SKM-1 treated with dmso at 0.1 percent for 144 hours (cell line): ENCODE results near the gene LACRT.
"Not testable (repeated sequence)": the region's sequence is repeated elsewhere in the genome, so short reads cannot be mapped to it uniquely, and the experiment has no call there.

Experiments
- DNase-seq: peaks from one replicate; lab custom pipeline; 2025; ENCODE audit not compliant: unreplicated experiment; lab: John Stamatoyannopoulos, UW

The LACRT gene

DNA sequence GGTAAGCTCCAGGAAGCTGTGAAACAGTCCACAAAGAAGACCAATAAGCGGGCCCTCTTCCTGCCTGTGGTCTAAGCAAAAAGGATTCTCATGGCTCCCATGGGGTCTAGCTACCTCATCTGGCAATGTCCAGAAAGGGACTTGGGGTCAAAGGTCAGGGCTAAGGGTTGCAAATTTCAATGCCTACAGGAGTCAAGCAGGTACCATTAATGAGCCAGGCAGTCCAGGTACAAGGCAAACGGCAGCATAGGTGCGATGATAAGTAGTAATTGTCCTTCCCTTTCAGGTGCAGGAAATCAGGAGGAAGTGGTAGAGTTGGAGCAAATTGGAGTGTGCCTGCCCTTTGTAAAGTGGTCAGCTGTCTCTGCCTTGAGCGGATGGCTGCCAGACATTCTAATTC lies 6.4 kb upstream of the LACRT start:
- DNase-seq: no peak

DNA sequence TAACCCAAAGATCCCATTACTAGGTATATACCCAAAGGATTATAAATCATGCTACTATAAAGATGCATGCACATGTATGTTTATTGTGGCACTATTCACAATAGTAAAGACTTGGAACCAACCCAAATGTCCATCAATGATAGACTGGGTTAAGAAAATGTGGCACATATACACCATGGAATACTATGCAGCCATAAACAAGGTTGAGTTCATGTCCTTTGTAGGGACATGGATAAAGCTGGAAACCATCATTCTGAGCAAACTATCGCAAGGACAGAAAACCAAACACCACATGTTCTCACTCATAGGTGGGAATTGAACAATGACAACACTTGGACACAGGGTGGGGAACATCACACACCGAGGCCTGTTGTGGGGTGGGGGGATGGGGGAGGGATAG lies 4.4 kb upstream of the LACRT start:
- not testable (repeated sequence) for DNase-seq

DNA sequence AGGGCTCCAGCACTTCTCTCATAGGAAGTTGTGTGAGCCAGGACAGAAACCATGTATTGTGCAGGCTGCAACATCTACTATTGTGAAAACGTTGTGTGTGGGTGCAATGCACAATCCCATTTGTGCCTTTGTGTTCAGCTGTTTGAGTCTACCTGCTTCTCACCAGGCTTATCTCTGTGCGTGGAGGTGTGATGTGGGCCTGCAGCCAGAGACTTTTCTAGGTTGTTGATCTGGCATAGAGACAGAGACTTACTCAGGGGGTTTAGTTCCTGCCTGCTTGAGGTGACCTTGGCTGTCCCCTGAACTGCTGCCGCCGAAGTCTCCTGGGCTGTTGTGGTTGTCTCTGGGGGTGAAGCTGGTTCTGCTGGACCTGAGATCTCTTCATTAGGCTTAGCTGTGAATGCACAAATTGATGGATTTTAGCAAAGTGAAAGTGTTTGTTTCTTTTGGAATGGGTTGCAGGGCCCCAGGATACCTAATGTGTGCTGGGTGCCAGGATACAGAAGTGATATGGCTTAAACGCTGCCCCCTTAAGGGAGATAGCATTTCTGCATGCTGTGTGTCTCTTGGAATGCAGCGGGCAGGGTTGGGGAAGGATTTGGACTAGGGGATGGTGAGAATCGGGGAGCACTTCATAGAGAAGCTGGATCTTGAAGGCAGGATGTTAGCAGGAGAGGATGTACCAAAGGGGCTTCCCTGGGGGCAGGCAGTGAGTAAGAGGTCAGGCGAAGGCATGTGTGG lies 2.5 kb downstream of the LACRT start:
- no peak for DNase-seq

DNA sequence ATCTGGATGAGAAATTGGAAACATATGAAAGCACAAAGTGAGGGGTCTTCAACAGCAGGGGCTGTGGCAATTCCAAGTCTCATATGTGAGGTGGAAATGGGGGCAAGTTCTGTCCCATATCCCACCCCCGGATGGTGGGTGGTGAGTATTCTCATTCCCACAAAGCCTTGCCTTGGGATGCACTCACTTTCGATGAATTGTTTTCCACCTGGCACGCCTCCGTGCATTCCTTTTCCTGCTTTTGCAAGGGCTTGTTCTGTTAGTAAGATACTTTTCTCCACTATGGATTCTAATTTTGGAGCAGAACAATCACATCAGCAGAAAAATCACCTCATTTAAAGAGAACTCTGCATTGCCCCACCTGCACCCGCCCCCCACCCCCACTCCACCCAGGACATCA lies 3.1 kb downstream of the LACRT start:
- DNase-seq: no peak

DNA sequence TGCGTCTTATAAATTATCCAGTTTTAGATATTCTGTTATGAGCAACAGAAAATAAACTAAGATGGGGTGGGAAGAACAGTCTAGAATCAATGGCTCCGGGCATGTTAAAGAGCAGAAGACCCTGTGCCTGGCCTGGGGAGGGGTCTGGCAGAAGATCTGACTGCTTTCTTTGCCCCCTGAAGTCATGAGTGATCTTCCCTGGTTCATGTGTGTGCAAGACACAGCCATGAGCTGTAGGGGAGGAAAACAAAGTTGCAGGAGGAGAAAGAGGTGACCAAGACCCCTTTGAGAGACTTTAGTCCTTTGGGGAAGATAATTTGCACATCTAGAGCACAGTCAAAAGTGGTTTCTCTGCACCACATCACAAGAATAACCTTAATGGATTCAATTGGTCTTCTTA lies 4.8 kb downstream of the LACRT start:
- DNase-seq: no peak

DNA sequence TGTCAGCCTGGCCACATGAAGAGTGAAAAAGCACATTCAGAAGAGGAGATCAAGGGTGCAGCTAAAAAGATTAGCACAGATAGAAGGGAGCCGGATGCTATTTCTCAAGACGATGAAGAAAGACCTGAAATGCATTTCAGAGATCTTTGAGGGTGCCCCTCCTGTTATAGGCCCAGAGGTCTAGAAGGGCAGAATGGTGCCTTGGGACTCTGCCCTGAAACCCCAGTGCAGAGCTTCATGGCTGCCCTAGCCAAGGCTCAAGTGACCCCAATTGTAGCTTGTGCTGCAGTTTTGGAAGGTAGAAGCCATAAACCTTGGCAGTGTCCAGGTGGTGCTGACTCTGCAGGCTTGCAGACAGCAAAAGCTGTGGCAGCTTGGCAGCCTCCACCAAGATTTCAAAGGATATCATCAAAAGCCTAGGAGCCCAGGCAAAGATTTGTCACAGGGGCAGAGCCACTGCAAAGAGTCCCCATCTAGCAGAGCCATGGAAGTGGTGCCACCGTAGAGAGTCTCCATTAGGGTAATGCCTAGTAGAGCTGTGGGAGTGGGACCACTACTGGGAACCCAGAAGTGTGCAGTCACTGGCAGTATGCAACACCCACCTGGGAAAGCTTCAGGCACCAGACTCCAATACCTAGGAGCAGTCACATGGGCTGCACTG lies 6.4 kb downstream of the LACRT start:
- DNase-seq: no peak

DNA sequence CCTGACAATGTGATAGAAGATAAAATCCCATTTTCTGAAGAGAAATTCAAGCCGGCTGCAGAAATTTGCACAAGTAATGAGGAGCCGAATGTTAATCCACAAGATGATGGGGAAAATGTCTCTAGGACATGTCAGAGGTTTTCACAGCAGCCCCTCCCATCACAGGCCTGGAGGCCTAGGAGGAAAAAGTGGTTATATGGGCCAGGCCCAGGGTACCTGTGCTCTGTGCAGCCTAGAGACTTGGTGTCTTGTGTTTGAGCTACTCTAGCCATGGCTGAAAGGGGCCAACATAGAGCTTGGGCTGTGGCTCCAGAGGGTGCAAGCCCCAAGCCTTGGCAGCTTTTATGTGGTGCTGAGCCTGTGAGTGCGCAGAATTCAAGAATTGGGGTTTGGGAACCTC lies 7.4 kb downstream of the LACRT start:
- DNase-seq: no peak

DNA sequence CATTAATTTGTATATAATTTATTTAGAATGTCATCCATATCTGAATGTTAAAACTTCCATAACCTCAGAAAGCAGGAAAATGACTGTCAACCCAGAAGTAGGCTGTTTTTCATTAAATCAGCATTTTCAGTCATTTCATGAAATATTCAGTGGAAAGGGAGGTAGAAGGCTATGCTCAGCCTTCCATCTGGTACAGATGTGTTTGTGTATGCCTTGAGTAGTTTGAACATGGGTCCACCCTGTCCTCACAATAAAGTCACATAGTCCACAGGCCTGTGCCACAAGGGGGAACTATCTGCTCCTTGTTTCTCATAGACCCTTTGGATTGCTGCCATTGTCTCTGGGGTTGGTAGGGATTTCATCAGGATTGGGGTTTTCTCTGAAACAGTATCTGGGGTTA lies 9.1 kb downstream of the LACRT start:
- DNase-seq: no peak

DNA sequence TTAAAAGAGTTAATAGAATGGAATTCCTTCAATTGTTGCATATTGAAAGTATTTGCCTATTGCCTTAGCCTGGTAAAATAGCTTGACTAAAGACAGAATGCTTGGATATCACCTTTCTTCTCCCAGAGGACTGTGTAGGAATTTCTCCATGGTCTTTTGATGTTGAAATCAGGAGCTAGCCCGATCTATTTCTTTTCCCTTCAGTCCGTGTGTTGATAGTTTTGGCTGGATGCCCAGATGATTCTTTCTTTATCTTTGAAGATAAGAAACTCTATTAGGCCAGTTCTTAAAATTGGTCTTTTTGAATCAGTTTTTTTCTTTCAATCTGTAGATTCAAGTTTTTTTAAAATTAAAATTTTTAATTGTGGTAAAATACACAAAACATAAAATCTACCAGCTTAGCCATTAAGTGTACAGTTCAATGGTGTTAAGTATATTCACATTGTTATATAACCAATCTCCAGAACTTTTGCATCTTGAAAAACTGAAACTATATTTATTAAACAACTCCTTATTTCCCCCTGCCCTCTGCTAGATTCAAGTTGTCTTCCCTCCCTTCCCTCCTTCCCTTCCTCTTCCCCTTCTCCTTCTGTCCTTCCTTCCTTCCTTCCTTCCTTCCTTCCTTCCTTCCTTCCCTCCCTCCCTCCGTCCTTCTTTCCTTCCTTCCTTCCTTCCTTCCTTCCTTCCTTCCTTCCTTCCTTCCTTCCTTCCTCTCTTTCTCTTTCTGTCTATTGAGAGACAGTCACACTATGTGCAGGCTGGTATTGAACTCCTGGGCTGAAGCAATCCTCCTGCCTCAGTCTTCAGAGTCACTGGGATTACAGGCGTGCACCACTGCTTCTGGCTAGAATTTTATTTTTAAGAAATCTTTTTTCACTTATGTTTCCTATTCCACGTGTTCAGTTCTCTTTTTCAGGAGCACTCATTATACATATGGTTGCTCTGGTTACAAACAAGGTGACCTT lies 10.1 kb downstream of the LACRT start:
- DNase-seq: no peak

DNA sequence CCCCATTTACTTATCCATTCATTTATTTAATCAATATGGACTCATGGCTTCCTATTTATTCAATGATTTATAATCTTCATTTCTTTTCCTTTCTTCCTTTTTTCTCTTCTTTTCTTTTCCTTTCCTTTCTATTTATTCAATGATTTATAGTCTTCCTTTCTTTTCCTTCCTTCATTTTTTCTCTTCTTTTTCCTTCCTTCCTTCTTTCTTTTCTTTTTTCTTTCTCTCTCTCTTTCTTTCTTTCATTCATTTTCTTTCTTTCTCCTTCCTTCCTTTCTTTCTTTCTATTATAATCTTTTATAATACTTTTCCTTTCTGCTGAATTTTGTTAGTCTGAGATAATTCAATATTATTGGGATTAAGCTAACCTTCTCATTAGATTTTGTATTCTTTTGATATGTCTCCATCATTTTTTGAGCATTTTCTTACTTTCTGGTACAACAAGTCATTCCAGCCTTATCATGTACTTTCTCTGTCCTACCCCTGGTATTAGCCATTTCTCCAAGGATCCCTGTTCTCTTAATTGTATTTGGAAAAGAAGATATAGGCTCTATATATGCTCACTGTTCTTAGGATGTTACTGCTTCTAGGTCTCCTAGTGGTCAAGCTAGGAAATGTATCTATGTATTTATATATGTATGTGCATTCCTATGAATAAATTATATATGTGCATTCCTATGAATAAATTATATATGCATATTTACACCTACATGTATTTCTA lies 12.1 kb downstream of the LACRT start:
- no peak for DNase-seq

DNA sequence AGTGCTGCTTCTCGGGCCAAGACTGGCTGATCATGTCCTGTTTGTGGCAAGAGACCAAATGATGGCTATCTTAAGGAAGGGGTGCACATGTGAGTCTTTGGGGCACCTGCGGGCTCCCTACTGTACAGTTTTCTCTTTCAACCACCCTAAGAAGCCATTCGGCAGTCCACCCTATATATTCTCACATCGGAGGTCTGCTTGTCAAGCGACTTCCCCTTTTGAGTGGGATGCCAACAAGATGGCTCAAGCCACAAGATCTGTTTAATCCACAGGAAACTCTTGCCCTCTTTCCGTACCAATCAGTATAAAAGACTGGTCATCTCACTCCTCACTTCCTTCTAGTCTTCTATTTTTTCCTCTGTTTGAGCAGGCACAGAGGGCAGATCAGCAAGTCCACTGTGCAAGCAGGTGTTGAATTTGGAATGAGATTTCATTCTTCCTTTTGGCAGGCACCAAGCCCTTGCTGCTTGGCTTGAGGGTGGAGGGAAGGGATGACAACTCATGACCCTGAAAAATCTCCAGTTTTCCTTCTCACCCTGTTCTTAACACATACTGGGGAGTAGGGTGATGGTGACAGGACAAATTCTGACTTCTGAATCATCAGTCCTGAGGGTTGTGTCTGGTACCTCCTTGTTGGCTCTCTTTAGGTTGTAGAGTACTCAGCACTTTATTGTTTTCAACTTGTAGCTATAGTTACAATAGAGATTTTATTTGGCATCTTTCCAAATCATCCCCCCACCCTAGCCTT lies 17.6 kb downstream of the LACRT start:
- no peak for DNase-seq

DNA sequence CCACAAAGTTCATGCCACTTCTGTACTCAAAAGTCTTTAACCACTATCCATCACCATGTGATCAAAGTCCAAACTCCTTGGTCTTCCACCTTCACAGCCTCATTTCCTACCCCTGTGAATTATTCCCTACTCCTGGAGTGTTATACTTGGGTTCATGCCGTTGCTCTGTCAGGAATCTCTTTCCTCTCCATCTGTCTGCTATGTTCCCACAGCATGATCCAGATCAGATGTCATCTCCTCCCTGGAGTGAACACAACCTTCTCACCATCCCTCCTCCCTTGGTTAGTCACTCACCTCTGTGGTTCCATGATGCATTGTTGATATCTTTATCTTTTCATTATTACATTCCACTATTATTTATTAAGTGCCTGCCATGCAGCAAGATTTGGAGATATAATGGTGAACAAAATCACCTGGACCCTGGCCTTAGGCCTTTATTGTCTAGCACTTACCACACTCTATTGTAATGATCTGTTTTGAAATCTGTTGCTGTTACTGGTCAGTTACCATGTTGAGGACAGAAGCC lies 22.4 kb downstream of the LACRT start:
- no peak for DNase-seq

DNA sequence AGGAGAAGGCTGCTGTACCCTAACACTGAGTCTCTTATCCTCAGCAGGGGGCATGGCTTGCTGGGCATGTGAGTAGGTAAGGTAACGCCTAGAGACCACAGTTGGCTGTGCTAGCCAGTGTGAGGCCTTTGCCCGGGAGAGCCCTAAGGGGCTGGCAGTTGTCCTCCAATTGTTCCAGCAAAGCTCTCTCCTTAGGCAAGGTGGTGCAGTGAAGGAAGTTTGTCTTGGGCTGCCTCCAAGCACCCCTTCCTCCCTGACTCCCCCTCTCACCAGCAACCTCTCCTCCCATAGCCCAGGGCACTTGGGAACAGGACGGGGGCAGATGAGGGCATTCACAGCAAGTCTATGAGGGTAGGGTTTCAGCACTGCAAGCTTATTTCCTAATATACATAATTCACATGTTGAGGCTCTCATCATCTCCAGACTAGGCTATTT lies 23.0 kb downstream of the LACRT start:
- DNase-seq: no peak

DNA sequence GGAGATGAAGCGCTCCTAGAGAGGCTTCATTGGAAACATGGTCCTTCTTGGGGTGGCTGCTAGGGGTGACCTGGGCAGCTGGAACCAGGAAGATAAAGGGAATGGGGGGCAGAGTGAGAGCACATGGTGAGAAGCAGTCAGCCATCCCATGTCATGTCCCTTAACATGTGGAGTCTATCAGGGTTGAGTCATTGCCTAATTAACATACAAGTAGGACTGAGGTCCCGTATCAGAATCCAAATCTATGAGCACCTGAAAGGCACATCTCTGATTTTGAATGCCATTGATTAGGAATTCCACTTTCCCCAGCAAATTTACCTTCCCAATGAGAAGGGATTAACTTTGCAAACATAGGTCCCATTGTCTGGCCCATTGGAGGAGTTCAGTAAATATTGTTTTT lies 25.9 kb downstream of the LACRT start:
- no peak for DNase-seq

DNA sequence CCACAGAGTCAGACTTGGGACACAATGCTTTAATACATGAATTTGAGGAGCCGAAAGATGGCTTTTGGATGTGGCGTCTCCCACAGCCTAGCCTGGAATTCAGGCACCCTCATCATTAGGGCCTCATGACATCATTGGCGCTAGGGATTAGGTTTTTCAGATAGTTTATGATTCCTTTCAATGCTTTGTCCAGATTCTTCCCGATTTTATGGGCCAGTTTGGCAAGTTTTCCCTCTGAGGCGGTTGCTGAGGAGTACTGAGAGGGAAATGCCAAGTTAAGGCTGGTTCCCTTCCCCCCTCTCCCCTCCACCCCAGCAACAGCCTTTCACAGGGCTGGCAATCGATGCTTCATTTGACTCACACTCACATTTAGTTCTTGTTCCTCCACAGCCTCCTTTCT lies 26.5 kb downstream of the LACRT start:
- no peak for DNase-seq

DNA sequence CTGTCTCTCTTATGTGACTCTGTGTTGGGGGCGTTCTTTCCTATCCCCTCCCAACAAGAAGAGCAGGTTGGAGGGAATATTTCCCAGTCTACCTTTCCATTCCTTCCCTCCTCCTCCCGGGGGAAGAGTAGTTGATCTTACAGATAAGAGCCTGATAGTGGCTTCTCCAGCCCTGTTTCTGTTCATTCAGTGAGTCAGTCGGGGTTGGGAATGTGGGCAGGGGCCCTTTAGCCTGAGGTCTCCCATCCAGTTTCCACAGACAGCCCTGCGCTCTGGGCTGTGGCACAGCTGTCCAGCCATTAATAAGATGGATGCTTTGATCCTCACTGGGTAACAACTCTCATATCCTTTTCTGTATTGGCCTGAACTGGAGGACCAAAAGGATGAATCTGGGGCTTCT lies 28.1 kb downstream of the LACRT start:
- DNase-seq: no peak

DNA sequence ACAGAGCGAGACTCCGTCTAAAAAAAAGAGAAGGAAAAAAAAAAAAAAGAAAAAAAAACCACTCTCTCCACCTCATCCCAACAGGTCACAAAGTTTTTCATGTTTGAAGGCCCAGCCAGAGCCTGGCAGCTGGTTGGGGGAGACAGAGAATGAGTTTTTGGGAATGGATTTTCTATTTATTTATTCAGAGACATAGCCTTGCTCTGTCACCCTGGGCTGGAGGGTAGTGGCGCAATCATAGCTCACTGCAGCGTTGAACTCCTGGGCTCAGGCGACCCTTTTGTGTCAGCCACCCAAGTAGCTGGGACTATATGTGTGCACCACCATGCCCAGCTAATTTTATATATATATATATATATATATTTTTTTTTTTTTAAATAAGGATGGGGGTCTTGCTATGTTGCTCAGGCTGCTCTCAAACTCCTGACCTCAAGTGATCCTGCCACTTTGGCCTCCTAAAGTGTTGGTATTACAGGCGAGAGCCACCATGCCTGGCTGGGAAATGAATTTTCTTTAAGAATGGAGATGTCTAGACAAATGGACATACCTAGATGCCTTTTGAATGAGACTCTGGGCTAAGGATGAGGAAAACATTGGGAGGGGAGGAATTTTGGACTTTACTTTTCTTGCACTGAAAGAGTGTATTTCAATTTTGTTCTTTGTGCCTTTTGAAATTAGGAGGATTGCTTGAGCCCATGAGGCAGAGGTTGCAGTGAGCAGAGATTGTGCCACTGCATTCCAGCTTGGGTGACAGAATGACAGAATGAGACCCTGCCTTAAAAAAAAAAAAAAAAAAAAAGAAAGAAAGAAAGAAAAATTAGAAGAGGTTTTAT lies 29.3 kb downstream of the LACRT start:
- DNase-seq: no peak

DNA sequence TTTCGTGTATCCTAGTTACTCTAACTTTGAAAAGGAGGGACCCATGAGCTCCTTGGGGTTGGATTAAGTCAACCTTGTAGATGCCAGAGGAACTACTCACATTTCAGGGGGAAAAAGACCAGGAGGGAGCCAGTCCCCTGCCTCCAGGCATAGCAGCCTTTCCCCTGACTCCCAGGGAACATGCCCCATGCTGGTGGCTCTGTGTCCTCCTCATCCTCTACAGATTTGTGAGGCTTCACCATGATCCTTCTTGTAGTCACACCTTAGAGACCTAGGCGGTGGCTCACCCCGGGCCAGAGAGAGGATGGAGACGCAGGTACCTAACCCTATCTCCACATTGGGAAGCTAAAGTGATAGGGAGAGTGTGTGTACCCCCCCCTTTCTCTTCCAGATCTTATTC lies 30.3 kb downstream of the LACRT start:
- DNase-seq: no peak

DNA sequence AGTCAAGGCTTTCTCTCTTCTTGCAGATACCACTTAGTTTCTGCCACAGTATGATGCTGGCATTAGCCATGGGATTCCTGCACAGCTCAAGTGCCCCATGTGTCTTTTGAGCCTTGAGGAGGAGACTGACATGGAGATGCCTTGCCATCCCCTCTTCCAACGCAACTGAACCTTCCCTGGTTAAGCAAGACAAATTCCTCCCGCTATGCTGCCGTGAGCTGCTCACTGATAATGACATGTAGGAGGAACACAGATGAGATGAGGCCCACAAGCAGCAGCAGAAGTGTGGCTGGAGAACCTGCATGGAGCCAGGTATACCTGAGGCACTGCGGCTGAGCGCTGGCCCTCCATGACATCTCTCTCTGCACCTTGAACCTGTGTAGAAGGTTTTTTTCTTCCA lies 30.8 kb downstream of the LACRT start:
- DNase-seq: no peak
